ENCODE measurements around the gene ABCB8. TPM values are rescaled to one million over a fixed set of nuclear protein-coding genes. Genes with fewer than 3 reads are reported as not detected.
A peak's percentile ranks its signal among the peaks of the same experiment; 100 is the strongest.

The ABCB8 gene
- total RNA-seq, 4 donors from 2014 or later = 13.2 to 33.0 (median 18.8) TPM

- no peaks in the 10 kb centered on the region for H3K9me3 ChIP-seq
- no peak for ATAC-seq
- H3K36me3 ChIP-seq = no peaks in the 10 kb centered on the region
- H3K4me1 ChIP-seq = peaks cover 0 to 43% (median 9%) of the 10 kb centered on the region in 3 donors
- 6% methylated on average over 2 of the region's 3 CpGs; no CpG with 5 or more reads in 1 of the 2 donors for WGBS, 2 donors (ENCODE audit: low coverage in 1 of 2)
- no peak overlapping the region for H3K4me3 ChIP-seq
- H3K27ac ChIP-seq = no peak overlapping the region
- TF ChIP-seq EP300 (IDR thresholded peaks at IDR 0.05) = no peak
- no peak for TF ChIP-seq POLR2AphosphoS5 (IDR thresholded peaks at IDR 0.05)
- TF ChIP-seq CTCF (IDR thresholded peaks at IDR 0.05) = no peak
- TF ChIP-seq POLR2A (IDR thresholded peaks at IDR 0.05) = no peak
- peaks cover 4% of the 10 kb centered on the region for H3K27me3 ChIP-seq
Measured at GRCh38 chr7:150982351-150982750, 45.9 kb upstream of the ABCB8 start.

GRCh38 chr7:150983893-150984368 is 44.3 kb upstream of the ABCB8 start:
- no peak for ATAC-seq
- 0 to 6% methylated on average over 2 of the region's 2 CpGs for WGBS, 2 donors (ENCODE audit: low coverage in 1 of 2)
- no peak overlapping the region for H3K27ac ChIP-seq
- no peak overlapping the region for H3K4me3 ChIP-seq
- no peaks in the 10 kb centered on the region for H3K9me3 ChIP-seq
- peaks cover 7% of the 10 kb centered on the region for H3K27me3 ChIP-seq
- peaks cover 0 to 41% (median 14%) of the 10 kb centered on the region in 3 donors for H3K4me1 ChIP-seq
- H3K36me3 ChIP-seq = no peaks in the 10 kb centered on the region
- no peak for TF ChIP-seq EP300 (IDR thresholded peaks at IDR 0.05)
- TF ChIP-seq POLR2AphosphoS5 (IDR thresholded peaks at IDR 0.05) = no peak
- no peak for TF ChIP-seq POLR2A (IDR thresholded peaks at IDR 0.05)
- TF ChIP-seq CTCF (IDR thresholded peaks at IDR 0.05) = no peak

GRCh38 chr7:150986099-150986512 is 42.1 kb upstream of the ABCB8 start:
- peaks cover 0 to 28% (median 7%) of the 10 kb centered on the region in 3 donors for H3K4me1 ChIP-seq
- peak; percentile 23 for ATAC-seq
- TF ChIP-seq POLR2A (IDR thresholded peaks at IDR 0.05) = no peak
- TF ChIP-seq CTCF (IDR thresholded peaks at IDR 0.05) = peak in 3 of 4 experiments; percentile 69 to 79 (median 71)
- TF ChIP-seq POLR2AphosphoS5 (IDR thresholded peaks at IDR 0.05) = no peak
- H3K27ac ChIP-seq = no peak overlapping the region
- no peak overlapping the region for H3K4me3 ChIP-seq
- no peaks in the 10 kb centered on the region for H3K36me3 ChIP-seq
- 8 to 54% methylated on average over 2 to 4 of the region's 16 CpGs for WGBS, 2 donors (ENCODE audit: low coverage in 1 of 2)
- peaks cover 0 to 13% (median 0%) of the 10 kb centered on the region in 3 donors for H3K9me3 ChIP-seq
- peaks cover 7% of the 10 kb centered on the region for H3K27me3 ChIP-seq

- peaks cover 0 to 28% (median 7%) of the 10 kb centered on the region in 3 donors for H3K4me1 ChIP-seq
- peaks cover 7% of the 10 kb centered on the region for H3K27me3 ChIP-seq
- ATAC-seq = no peak
- TF ChIP-seq CTCF (IDR thresholded peaks at IDR 0.05) (no peak), POLR2AphosphoS5 (IDR thresholded peaks at IDR 0.05) (no peak), EP300 (IDR thresholded peaks at IDR 0.05) (no peak), POLR2A (IDR thresholded peaks at IDR 0.05) (no peak)
- H3K27ac ChIP-seq = no peak overlapping the region
- no peaks in the 10 kb centered on the region for H3K36me3 ChIP-seq
- H3K4me3 ChIP-seq = no peak overlapping the region
- WGBS, 2 donors (ENCODE audit: low coverage in 1 of 2) = 93% methylated on average over 2 of the region's 5 CpGs; no CpG with 5 or more reads in 1 of the 2 donors
- peaks cover 0 to 15% (median 0%) of the 10 kb centered on the region in 3 donors for H3K9me3 ChIP-seq
Measured at GRCh38 chr7:150986556-150986955, 41.7 kb upstream of the ABCB8 start.
